ENCODE results near the gene RAB6A.
"Not testable (repeated sequence)": the region's sequence is repeated elsewhere in the genome, so short reads cannot be mapped to it uniquely, and the experiment has no call there.

The RAB6A gene

GRCh38 chr11:73761403-73761945 lies 600 bp upstream of the RAB6A start:
- no peak for FAIRE-seq

GRCh38 chr11:73760135-73760678 lies 667 bp downstream of the RAB6A start:
- no peak for FAIRE-seq

- no peak for FAIRE-seq
Measured at GRCh38 chr11:73759610-73760134, 1.2 kb downstream of the RAB6A start.

- no peak for FAIRE-seq
Measured at GRCh38 chr11:73758451-73758850, 2.4 kb downstream of the RAB6A start.

GRCh38 chr11:73757598-73757997 lies 3.3 kb downstream of the RAB6A start:
- FAIRE-seq, result no peak

GRCh38 chr11:73755670-73756069 lies 5.2 kb downstream of the RAB6A start:
- FAIRE-seq, result no peak

- FAIRE-seq, result no peak
Measured at GRCh38 chr11:73753938-73754337, 6.9 kb downstream of the RAB6A start.

- FAIRE-seq, result no peak
Measured at GRCh38 chr11:73752903-73753302, 8.0 kb downstream of the RAB6A start.

GRCh38 chr11:73752216-73752867 lies 8.5 kb downstream of the RAB6A start:
- no peak for FAIRE-seq

GRCh38 chr11:73750862-73751261 lies 10.0 kb downstream of the RAB6A start:
- not testable (repeated sequence) for FAIRE-seq

GRCh38 chr11:73750228-73750627 lies 10.6 kb downstream of the RAB6A start:
- FAIRE-seq, result no peak

GRCh38 chr11:73749118-73749517 lies 11.8 kb downstream of the RAB6A start:
- no peak for FAIRE-seq

GRCh38 chr11:73748300-73748699 lies 12.6 kb downstream of the RAB6A start:
- FAIRE-seq, result no peak

GRCh38 chr11:73747762-73748161 lies 13.1 kb downstream of the RAB6A start:
- no peak for FAIRE-seq

- no peak for FAIRE-seq
Measured at GRCh38 chr11:73746701-73747100, 14.2 kb downstream of the RAB6A start.

- no peak for FAIRE-seq
Measured at GRCh38 chr11:73743045-73743444, 17.8 kb downstream of the RAB6A start.

- not testable (repeated sequence) for FAIRE-seq
Measured at GRCh38 chr11:73735959-73736358, 24.9 kb downstream of the RAB6A start.

- FAIRE-seq, result no peak
Measured at GRCh38 chr11:73734993-73735392, 25.9 kb downstream of the RAB6A start.

- not testable (repeated sequence) for FAIRE-seq
Measured at GRCh38 chr11:73734011-73734410, 26.9 kb downstream of the RAB6A start.

- FAIRE-seq, result not testable (repeated sequence)
Measured at GRCh38 chr11:73732936-73733335, 27.9 kb downstream of the RAB6A start.

- FAIRE-seq, result no peak
Measured at GRCh38 chr11:73729594-73730206, 31.2 kb downstream of the RAB6A start.

GRCh38 chr11:73728000-73728399 lies 32.9 kb downstream of the RAB6A start:
- no peak for FAIRE-seq

- no peak for FAIRE-seq
Measured at GRCh38 chr11:73726825-73727224, 34.0 kb downstream of the RAB6A start.

GRCh38 chr11:73717136-73717535 lies 43.7 kb downstream of the RAB6A start:
- FAIRE-seq, result no peak

Measured in TTC549 (cell line).